H9 (cell line): ENCODE data around the gene SLC9A7. TPM values are rescaled to one million over a fixed set of nuclear protein-coding genes. Genes with fewer than 3 reads are reported as not detected.
A peak's percentile ranks its signal among the peaks of the same experiment; 100 is the strongest.

Source experiments
- DNase-seq: peaks from one replicate; pipeline ENCODE4 v3.0.0-alpha.2; 2017
- H2AFZ ChIP-seq: one replicate; pipeline ENCODE4 v1.6.1; 2013; ENCODE audit warnings: mild to moderate bottlenecking, low read length, control low read depth, moderate library complexity
- H2AK5ac ChIP-seq: 2 replicates; pipeline ENCODE4 v1.6.1; 2013; ENCODE audit warnings: low read length, control low read depth, mixed read lengths; ENCODE audit not compliant: insufficient read length
- H2BK120ac ChIP-seq: one replicate; pipeline ENCODE4 v1.6.1; 2013; ENCODE audit warnings: low read depth, mild to moderate bottlenecking, low read length, control low read depth, inconsistent platforms; ENCODE audit not compliant: poor library complexity, severe bottlenecking
- H2BK12ac ChIP-seq: 2 replicates; pipeline ENCODE4 v1.6.1; 2013; ENCODE audit warnings: low read length, control low read depth, mixed read lengths, low read depth; ENCODE audit not compliant: insufficient read length
- H2BK15ac ChIP-seq: 2 replicates; pipeline ENCODE4 v1.6.1; 2013; ENCODE audit warnings: low read depth, low read length, control low read depth
- H2BK20ac ChIP-seq: one replicate; pipeline ENCODE4 v1.6.1; 2013; ENCODE audit warnings: low read depth, mild to moderate bottlenecking, low read length, control low read depth, inconsistent platforms; ENCODE audit not compliant: poor library complexity, severe bottlenecking
- H2BK5ac ChIP-seq: 2 replicates; pipeline ENCODE4 v1.6.1; 2013; ENCODE audit warnings: low read length, control low read depth, mixed read lengths; ENCODE audit not compliant: insufficient read length
- H3K14ac ChIP-seq: 2 replicates; pipeline ENCODE4 v1.6.1; 2013; ENCODE audit warnings: low read length, control low read depth; ENCODE audit not compliant: insufficient read depth
- H3K18ac ChIP-seq: 2 replicates; pipeline ENCODE4 v1.6.1; 2013; ENCODE audit warnings: low read depth, mild to moderate bottlenecking, mixed read lengths, low read length, control low read depth; ENCODE audit not compliant: insufficient read length
- H3K23ac ChIP-seq: 2 replicates; pipeline ENCODE4 v1.6.1; 2013; ENCODE audit warnings: low read length, control low read depth, mixed read lengths, low read depth; ENCODE audit not compliant: insufficient read length
- H3K23me2 ChIP-seq: 2 replicates; pipeline ENCODE4 v1.6.1; 2013; ENCODE audit warnings: low read depth, mild to moderate bottlenecking, mixed read lengths, low read length, control low read depth; ENCODE audit not compliant: insufficient read length, poor library complexity, severe bottlenecking
- H3K27ac ChIP-seq: 2 replicates; pipeline ENCODE4 v1.5.1; 2013; ENCODE audit warnings: low read length, control low read depth, mixed read lengths, low read depth; ENCODE audit not compliant: insufficient read length
- H3K27me3 ChIP-seq: 2 replicates; pipeline ENCODE4 v1.6.1; 2013; ENCODE audit warnings: low read length, control low read depth, inconsistent platforms; ENCODE audit not compliant: insufficient read depth
- H3K4ac ChIP-seq: 2 replicates; pipeline ENCODE4 v1.6.1; 2013; ENCODE audit warnings: low read depth, mild to moderate bottlenecking, control low read depth, inconsistent platforms, low read length, moderate library complexity
- H3K4me1 ChIP-seq: 2 replicates; pipeline ENCODE4 v1.6.1; 2013; ENCODE audit warnings: low read length, control low read depth, inconsistent platforms; ENCODE audit not compliant: insufficient read depth
- H3K4me2 ChIP-seq: 2 replicates; pipeline ENCODE4 v1.6.1; 2013; ENCODE audit warnings: low read length, control low read depth, mixed read lengths; ENCODE audit not compliant: insufficient read length, insufficient read depth
- H3K56ac ChIP-seq: 2 replicates; pipeline ENCODE4 v1.6.1; 2013; ENCODE audit warnings: low read depth, mild to moderate bottlenecking, mixed read lengths, low read length, control low read depth; ENCODE audit not compliant: insufficient read length
- H3K79me1 ChIP-seq: 2 replicates; pipeline ENCODE4 v1.6.1; 2013; ENCODE audit warnings: low read depth, mild to moderate bottlenecking, moderate library complexity, low read length, control low read depth, inconsistent platforms; ENCODE audit not compliant: insufficient read depth, poor library complexity, severe bottlenecking
- H3K79me2 ChIP-seq: 2 replicates; pipeline ENCODE4 v1.6.1; 2013; ENCODE audit warnings: low read length, control low read depth, inconsistent platforms; ENCODE audit not compliant: insufficient read depth
- H3K9ac ChIP-seq: 2 replicates; pipeline ENCODE4 v1.6.1; 2013; ENCODE audit warnings: low read length, control low read depth, mixed read lengths; ENCODE audit not compliant: insufficient read length; ENCODE audit errors: extremely low read depth
- H3K9me3 ChIP-seq: one replicate; pipeline ENCODE4 v1.6.1; 2013; ENCODE audit warnings: low read depth, low read length, inconsistent platforms; ENCODE audit not compliant: control insufficient read depth
- H3T11ph ChIP-seq: one replicate; pipeline ENCODE4 v1.6.1; 2013; ENCODE audit warnings: mild to moderate bottlenecking, low read length, control low read depth, inconsistent platforms
- H4K20me1 ChIP-seq: one replicate; pipeline ENCODE4 v1.6.1; 2013; ENCODE audit not compliant: control insufficient read depth, insufficient read length, insufficient read depth
- H4K5ac ChIP-seq: 2 replicates; pipeline ENCODE4 v1.6.1; 2013; ENCODE audit warnings: low read depth, mild to moderate bottlenecking, mixed read lengths, low read length, control low read depth; ENCODE audit not compliant: insufficient read length
- H4K8ac ChIP-seq: replicated peaks from 2 replicates; pipeline ENCODE4 v1.6.1; 2013; ENCODE audit warnings: low read length, control low read depth, mixed read lengths, low read depth; ENCODE audit not compliant: insufficient read length
- H4K91ac ChIP-seq: 2 replicates; pipeline ENCODE4 v1.6.1; 2013; ENCODE audit warnings: low read depth, mild to moderate bottlenecking, moderate library complexity, mixed read lengths, low read length, control low read depth; ENCODE audit not compliant: insufficient read length
- H3K27ac Mint-ChIP-seq, 3 experiments: 2 replicates in 2 of 3; 3 replicates in 1 of 3; pipeline ENCODE4 v1.8.0; 2020 to 2021; ENCODE audit warnings: mixed read lengths in 3 of 3, mild to moderate bottlenecking in 1 of 3, moderate library complexity in 1 of 3
- H3K27me3 Mint-ChIP-seq: 2 replicates; pipeline ENCODE4 v1.8.0; 2021; ENCODE audit warnings: low read depth, mild to moderate bottlenecking, moderate library complexity, mixed read lengths
- H3K36me3 Mint-ChIP-seq, 3 experiments: 2 replicates in 2 of 3; 3 replicates in 1 of 3; pipeline ENCODE4 v1.8.0; 2020 to 2021; ENCODE audit warnings: low read depth in 3 of 3, mixed read lengths in 3 of 3; ENCODE audit not compliant: insufficient read depth in 1 of 3
- H3K4me1 Mint-ChIP-seq, 2 experiments: 2 replicates each; pipeline ENCODE4 v1.8.0; 2020; ENCODE audit warnings: mixed read lengths in 2 of 2
- H3K4me3 Mint-ChIP-seq, 2 experiments: 2 replicates in 1 of 2; 3 replicates in 1 of 2; pipeline ENCODE4 v1.8.0; 2020 to 2021; ENCODE audit warnings: mild to moderate bottlenecking in 2 of 2, mixed read lengths in 2 of 2, moderate library complexity in 1 of 2
- H3K9me3 Mint-ChIP-seq, 2 experiments: 2 replicates in 1 of 2; 3 replicates in 1 of 2; pipeline ENCODE4 v1.8.0; 2020; ENCODE audit warnings: mild to moderate bottlenecking in 2 of 2, mixed read lengths in 2 of 2, moderate library complexity in 1 of 2
- WGBS: extraction: QIAGEN DNeasy Blood & Tissue Kit; methylation state at CpG from one replicate; pipeline ENCODE4 v1.1.7; 2013; ENCODE audit warnings: missing lambda C conversion rate, low lambda C conversion rate, mixed read lengths; ENCODE audit not compliant: insufficient read length; ENCODE audit errors: extremely low coverage; 5-methylcytosine and 5-hydroxymethylcytosine counted together
- total RNA-seq: library from RNA; stranded (reverse); gene quantifications from 2 replicates; pipeline ENCODE4 v1.2.1, GENCODE V29; 2021
- TF ChIP-seq, protein P1 (sequence below): fragments of 200-600 bp; sonication (generic); conservative IDR thresholded peaks from 3 replicates; pipeline ENCODE4 v1.8.0; 2021; ENCODE audit warnings: antibody characterized with exemption, mild to moderate bottlenecking

SLC9A7 gene
- total RNA-seq, 1 experiment from 2014 or later: 5.9 TPM

DNA sequence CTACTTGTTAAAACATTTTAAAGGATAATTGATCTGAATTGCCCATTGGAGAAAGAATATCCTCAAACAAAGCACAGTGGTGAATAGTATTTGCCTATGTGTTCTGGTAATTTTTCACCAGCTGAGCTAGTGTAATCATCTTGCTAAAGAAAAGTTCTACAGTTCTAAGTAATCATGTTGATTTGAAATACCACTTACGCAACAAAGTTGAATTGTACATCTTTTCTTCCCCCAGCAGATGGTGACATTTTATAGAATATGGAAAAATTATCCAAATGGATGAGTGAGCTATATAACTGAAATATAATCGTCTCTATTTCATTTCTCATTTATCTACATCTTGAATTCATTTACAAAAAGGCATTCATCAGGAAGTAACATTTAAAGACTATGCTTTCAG, 204.0 kb downstream of the SLC9A7 start:
- no peak overlapping the region for H4K5ac ChIP-seq
- no peaks in the 10 kb centered on the region for H3K4me1 ChIP-seq
- WGBS: no CpG with 5 or more reads among the region's 2 CpGs
- no peak overlapping the region for H3T11ph ChIP-seq
- H3K4me2 ChIP-seq: no peak overlapping the region
- H3K23ac ChIP-seq: no peak overlapping the region
- H3K27ac Mint-ChIP-seq: 0 out of 7 replicates have a peak overlapping the region, but pooled peaks of 1 of the 3 experiments have one; percentile 50
- no peak overlapping the region for H2AK5ac ChIP-seq
- TF ChIP-seq, protein P1, sequence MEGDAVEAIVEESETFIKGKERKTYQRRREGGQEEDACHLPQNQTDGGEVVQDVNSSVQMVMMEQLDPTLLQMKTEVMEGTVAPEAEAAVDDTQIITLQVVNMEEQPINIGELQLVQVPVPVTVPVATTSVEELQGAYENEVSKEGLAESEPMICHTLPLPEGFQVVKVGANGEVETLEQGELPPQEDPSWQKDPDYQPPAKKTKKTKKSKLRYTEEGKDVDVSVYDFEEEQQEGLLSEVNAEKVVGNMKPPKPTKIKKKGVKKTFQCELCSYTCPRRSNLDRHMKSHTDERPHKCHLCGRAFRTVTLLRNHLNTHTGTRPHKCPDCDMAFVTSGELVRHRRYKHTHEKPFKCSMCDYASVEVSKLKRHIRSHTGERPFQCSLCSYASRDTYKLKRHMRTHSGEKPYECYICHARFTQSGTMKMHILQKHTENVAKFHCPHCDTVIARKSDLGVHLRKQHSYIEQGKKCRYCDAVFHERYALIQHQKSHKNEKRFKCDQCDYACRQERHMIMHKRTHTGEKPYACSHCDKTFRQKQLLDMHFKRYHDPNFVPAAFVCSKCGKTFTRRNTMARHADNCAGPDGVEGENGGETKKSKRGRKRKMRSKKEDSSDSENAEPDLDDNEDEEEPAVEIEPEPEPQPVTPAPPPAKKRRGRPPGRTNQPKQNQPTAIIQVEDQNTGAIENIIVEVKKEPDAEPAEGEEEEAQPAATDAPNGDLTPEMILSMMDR: peak; percentile 21; the same call in 1 of the 3 replicates
- H3K27me3 ChIP-seq: no peaks in the 10 kb centered on the region
- H2AFZ ChIP-seq: no peak overlapping the region
- no peak overlapping the region for H2BK15ac ChIP-seq
- no peak for DNase-seq
- H3K23me2 ChIP-seq: no peaks in the 10 kb centered on the region
- no peak overlapping the region for H3K4ac ChIP-seq
- H3K4me3 Mint-ChIP-seq: no peak overlapping the region
- H3K27me3 Mint-ChIP-seq: no peaks in the 10 kb centered on the region
- no peak overlapping the region for H3K9ac ChIP-seq
- no peaks in the 10 kb centered on the region for H3K79me2 ChIP-seq
- H3K14ac ChIP-seq: no peak overlapping the region
- H3K18ac ChIP-seq: no peak overlapping the region
- H4K20me1 ChIP-seq: no peaks in the 10 kb centered on the region
- no peak overlapping the region for H3K56ac ChIP-seq
- H2BK120ac ChIP-seq: no peak overlapping the region
- no peak overlapping the region for H2BK20ac ChIP-seq
- no peak overlapping the region for H2BK12ac ChIP-seq
- peaks cover 21 to 27% (median 25%) of the 10 kb centered on the region in 3 experiments for H3K36me3 Mint-ChIP-seq
- H3K79me1 ChIP-seq: no peaks in the 10 kb centered on the region
- H3K4me1 Mint-ChIP-seq: peaks cover 8 to 15% of the 10 kb centered on the region in 2 experiments
- H3K9me3 ChIP-seq: peaks cover 5% of the 10 kb centered on the region
- no peak overlapping the region for H4K91ac ChIP-seq
- no peak overlapping the region for H4K8ac ChIP-seq
- H2BK5ac ChIP-seq: no peak overlapping the region
- H3K27ac ChIP-seq: no peak overlapping the region
- peaks cover 63 to 66% of the 10 kb centered on the region in 2 experiments for H3K9me3 Mint-ChIP-seq
